Right atrium auricular region (tissue), 2 donors: ENCODE measurements around the gene MIB2. TPM values are rescaled to one million over a fixed set of nuclear protein-coding genes. Genes with fewer than 3 reads are reported as not detected.

ENCODE experiments used
- DNase-seq: peaks from one replicate; pipeline ENCODE4 v3.0.0-alpha.2; 2019; ENCODE audit warnings: low spot score
- H3K27ac ChIP-seq, 2 donors: fragments of 200-600 bp; sonication (generic); 1 replicate in 1 of 2; 2 replicates in 1 of 2; pipeline ENCODE4 v1.5.1; 2016 to 2019
- H3K27me3 ChIP-seq, 2 donors: fragments of 200-600 bp; sonication (generic); one replicate each; pipeline versions ENCODE4 v1.5.1 to v1.6.0; 2017 to 2019
- H3K36me3 ChIP-seq: fragments of 200-600 bp; sonication (generic); one replicate; pipeline ENCODE4 v1.5.1; 2016
- H3K4me1 ChIP-seq, 2 donors: fragments of 200-600 bp; sonication (generic); one replicate each; pipeline versions ENCODE4 v1.5.1 to v1.6.0; 2017 to 2019
- H3K4me3 ChIP-seq, 2 donors: fragments of 200-600 bp; sonication (generic); 1 replicate in 1 of 2; 2 replicates in 1 of 2; pipeline ENCODE4 v1.5.1; 2017 to 2019; ENCODE audit warnings: mild to moderate bottlenecking in 1 of 2, moderate library complexity in 1 of 2
- H3K9me3 ChIP-seq, 2 donors: fragments of 200-600 bp; sonication (generic); one replicate each; pipeline ENCODE4 v1.5.1; 2019
- total RNA-seq, 2 donors: library from RNA; depleted of rRNA; stranded (reverse); fragments of >200 nt; gene quantifications; one replicate each; pipeline ENCODE4 v1.1.0, GENCODE V29; 2016
- TF ChIP-seq, protein P1 (sequence below), 2 donors: fragments of 200-600 bp; sonication (generic); IDR thresholded peaks; one replicate each; pipeline ENCODE4 v1.5.1; 2019; ENCODE audit warnings: antibody characterized with exemption in 2 of 2

The MIB2 gene
- total RNA-seq, 2 donors from 2014 or later, result 42.4 to 45.6 TPM

DNA sequence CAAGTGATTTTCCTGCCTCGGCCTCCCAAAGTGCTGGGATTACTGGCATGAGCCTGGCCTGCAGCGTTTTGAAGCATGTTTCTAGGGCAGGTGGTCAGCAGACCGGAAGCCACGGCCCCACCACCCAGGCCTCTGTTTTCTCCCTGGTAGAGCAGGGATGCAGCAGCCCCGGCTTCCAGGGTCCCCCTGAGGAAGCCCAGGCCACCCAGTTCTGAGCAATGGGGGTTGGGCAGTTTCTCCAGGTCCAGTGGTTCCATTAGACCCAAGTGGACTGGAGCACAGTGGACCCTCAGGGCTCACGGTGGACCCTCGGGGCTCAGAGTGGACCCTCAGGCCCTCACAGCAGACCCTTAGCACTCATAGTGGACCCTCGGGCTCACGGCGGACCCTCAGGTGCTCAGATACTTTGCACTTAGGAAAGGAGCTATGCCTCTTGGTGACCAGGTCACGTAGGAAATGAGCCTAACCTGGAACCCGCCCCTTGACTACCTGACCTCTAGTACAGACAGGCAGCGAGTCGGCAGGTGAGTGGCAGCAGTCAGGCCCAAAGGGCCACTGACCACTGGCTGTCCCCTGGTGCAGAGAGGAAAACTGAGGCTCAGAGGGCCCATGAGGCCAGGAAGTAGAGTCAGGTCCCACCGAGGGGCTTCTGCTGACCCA, 10.8 kb upstream of the MIB2 start:
- Histone ChIP-seq H3K4me1 (peaks cover 0 to 7% of the 10 kb centered on the region in 2 donors), H3K4me3 (no peak overlapping the region), H3K27me3 (no peaks in the 10 kb centered on the region), H3K27ac (no peak overlapping the region), H3K36me3 (no peaks in the 10 kb centered on the region), H3K9me3 (no peaks in the 10 kb centered on the region)
- TF ChIP-seq, protein P1, sequence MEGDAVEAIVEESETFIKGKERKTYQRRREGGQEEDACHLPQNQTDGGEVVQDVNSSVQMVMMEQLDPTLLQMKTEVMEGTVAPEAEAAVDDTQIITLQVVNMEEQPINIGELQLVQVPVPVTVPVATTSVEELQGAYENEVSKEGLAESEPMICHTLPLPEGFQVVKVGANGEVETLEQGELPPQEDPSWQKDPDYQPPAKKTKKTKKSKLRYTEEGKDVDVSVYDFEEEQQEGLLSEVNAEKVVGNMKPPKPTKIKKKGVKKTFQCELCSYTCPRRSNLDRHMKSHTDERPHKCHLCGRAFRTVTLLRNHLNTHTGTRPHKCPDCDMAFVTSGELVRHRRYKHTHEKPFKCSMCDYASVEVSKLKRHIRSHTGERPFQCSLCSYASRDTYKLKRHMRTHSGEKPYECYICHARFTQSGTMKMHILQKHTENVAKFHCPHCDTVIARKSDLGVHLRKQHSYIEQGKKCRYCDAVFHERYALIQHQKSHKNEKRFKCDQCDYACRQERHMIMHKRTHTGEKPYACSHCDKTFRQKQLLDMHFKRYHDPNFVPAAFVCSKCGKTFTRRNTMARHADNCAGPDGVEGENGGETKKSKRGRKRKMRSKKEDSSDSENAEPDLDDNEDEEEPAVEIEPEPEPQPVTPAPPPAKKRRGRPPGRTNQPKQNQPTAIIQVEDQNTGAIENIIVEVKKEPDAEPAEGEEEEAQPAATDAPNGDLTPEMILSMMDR (IDR thresholded peaks at IDR 0.05), result no peak
- DNase-seq, result no peak

DNA sequence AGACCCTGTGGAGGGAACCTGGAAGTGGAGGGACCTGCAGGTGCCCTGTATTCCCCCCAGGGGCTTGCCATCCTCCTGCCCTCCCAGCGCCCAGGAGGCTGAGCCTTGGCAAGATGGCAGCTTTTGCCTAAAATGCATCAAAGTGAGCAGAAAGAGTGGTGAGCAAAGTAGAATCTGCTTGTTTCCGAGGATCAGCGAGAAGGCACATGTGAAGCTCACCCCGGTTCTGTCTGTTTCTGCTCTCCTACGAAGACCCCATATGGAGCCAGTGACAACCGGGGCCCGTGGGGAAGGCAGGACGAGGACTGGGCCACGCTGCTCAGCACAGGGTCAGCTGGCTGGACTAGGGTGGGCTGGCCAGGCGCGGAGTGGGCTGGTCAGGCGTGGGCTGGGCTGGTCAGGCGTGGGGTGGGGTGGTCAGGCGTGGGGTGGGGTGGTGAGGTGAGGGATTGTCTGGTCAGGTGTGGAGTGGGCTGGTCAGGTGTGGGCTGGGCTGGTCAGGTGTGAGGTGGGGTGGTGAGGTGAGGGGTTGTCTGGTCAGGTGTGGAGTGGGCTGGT, 10.2 kb upstream of the MIB2 start:
- H3K27me3 ChIP-seq, result no peaks in the 10 kb centered on the region
- DNase-seq, result no peak
- TF ChIP-seq, protein P1 (IDR thresholded peaks at IDR 0.05), result no peak

DNA sequence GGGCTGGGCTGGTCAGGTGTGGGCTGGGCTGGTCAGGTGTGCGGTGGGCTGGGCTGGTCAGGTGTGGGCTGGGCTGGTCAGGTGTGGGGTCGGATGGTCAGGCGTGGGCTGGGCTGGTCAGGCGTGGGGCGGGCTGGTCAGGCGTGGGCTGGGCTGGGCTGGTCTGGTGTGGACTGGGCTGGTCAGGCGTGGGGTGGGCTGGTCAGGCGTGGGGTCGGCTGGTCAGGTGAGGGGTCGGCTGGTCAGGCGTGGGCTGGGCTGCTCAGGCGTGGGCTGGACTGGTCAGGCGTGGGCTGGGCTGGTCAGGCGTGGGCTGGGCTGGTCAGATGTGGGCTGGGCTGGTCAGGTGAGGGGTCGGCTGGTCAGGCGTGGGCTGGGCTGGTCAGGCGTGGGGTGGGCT, 9.6 kb upstream of the MIB2 start:
- Histone ChIP-seq H3K4me1 (peaks cover 0 to under 1% of the 10 kb centered on the region in 2 donors), H3K27ac (no peak overlapping the region), H3K4me3 (no peak overlapping the region), H3K9me3 (no peaks in the 10 kb centered on the region), H3K36me3 (no peaks in the 10 kb centered on the region), H3K27me3 (no peaks in the 10 kb centered on the region)
- TF ChIP-seq, protein P1 (IDR thresholded peaks at IDR 0.05), result no peak
- no peak for DNase-seq

More for the DNA sequence above, 10.2 kb upstream of the MIB2 start:
- H3K27ac ChIP-seq, result no peak overlapping the region
- peaks cover 0 to 6% of the 10 kb centered on the region in 2 donors for H3K4me1 ChIP-seq
- H3K9me3 ChIP-seq, result no peaks in the 10 kb centered on the region
- H3K36me3 ChIP-seq, result no peaks in the 10 kb centered on the region
- no peak overlapping the region for H3K4me3 ChIP-seq

DNA sequence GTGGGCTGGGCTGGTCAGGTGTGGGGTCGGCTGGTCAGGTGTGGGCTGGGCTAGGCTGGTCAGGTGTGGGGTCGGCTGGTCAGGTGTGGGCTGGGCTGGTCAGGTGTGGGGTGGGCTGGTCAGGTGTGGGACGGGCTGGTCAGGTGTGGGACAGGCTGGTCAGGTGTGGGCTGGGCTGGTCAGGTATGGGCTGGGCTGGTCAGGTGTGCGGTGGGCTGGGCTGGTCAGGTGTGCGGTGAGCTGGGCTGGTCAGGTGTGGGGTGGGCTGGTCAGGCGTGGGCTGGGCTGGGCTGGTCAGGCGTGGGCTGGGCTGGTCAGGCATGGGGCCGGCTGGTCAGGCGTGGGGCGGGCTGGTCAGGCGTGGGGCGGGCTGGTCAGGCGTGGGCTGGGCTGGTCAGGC, 9.1 kb upstream of the MIB2 start:
- Histone ChIP-seq H3K4me1 (peaks cover 0 to 4% of the 10 kb centered on the region in 2 donors), H3K36me3 (no peaks in the 10 kb centered on the region), H3K9me3 (no peaks in the 10 kb centered on the region), H3K4me3 (no peak overlapping the region), H3K27ac (no peak overlapping the region), H3K27me3 (no peaks in the 10 kb centered on the region)
- TF ChIP-seq, protein P1 (IDR thresholded peaks at IDR 0.05), result no peak
- DNase-seq, result no peak

DNA sequence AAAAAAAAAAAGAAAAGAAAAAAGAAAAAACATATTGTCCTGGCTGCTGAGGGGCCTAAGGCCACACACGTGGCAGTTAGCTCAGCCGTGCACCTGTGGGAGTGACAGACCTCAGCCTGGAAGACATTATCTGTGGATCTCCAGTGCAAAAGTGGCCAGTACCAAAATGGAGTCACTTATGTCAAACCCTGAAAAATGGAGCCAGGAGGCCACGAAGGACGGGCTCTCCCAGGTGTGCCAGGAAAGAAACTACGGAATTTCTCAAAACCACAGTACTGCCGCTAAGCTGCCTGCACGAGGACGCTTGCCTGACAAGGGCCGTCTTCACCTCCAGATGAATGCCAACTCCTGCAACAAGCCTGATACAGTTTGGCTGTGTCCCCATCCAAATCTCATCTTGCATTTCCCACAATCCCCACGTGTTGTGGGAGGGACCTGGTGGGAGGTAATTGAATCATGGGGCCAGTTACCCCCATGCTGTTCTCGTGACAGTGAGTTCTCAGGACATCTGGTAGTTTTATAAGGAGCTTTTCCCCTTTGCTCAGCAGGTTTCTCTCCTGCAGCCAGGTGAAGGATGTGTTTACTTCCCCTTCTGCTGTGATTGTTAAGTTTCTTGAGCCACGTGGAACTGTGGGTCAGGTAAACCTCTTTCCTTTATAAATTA, 5.3 kb upstream of the MIB2 start:
- Histone ChIP-seq H3K27ac (no peak overlapping the region), H3K9me3 (no peaks in the 10 kb centered on the region)
- no peak for DNase-seq

More for the DNA sequence above, 5.3 kb upstream of the MIB2 start:
- Histone ChIP-seq H3K36me3 (no peaks in the 10 kb centered on the region), H3K4me1 (peaks cover 0 to 26% of the 10 kb centered on the region in 2 donors), H3K4me3 (no peak overlapping the region), H3K27me3 (no peaks in the 10 kb centered on the region)
- TF ChIP-seq, protein P1 (IDR thresholded peaks at IDR 0.05), result no peak
